Measurements from ENCODE around the gene NPEPL1.

DNA sequence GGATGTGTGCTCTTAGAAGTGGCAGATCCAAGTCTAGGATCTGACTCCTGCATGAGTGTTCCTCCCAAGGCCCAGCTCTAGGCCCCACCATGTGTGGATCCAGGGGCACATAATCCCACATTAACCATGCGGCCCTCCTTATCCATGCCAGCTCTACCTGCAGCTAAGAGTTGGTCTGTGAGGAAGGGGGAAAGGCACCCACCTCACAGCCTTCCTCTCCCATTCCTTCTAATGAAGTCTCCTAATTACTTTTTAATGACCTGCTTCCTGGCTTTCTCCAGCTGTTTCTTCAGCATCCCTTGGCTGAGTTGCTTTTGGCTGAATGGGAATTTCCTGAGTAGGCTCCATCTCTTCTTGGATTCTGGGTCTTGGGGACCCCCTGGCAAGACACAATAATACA lies 52.2 kb downstream of the NPEPL1 start:
- TF ChIP-seq YY1 (IDR thresholded peaks at IDR 0.05; ENCODE audit: low read depth, low read length), result no peak
- TF ChIP-seq, protein P1, sequence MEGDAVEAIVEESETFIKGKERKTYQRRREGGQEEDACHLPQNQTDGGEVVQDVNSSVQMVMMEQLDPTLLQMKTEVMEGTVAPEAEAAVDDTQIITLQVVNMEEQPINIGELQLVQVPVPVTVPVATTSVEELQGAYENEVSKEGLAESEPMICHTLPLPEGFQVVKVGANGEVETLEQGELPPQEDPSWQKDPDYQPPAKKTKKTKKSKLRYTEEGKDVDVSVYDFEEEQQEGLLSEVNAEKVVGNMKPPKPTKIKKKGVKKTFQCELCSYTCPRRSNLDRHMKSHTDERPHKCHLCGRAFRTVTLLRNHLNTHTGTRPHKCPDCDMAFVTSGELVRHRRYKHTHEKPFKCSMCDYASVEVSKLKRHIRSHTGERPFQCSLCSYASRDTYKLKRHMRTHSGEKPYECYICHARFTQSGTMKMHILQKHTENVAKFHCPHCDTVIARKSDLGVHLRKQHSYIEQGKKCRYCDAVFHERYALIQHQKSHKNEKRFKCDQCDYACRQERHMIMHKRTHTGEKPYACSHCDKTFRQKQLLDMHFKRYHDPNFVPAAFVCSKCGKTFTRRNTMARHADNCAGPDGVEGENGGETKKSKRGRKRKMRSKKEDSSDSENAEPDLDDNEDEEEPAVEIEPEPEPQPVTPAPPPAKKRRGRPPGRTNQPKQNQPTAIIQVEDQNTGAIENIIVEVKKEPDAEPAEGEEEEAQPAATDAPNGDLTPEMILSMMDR (IDR thresholded peaks at IDR 0.05 in 2 of 3, conservative IDR thresholded peaks at IDR 0.05 in 1 of 3; ENCODE audit: control insufficient read depth in 2 of 3, extremely low read depth in 1 of 3, insufficient read depth in 1 of 3, low read depth in 3 of 3, low read length in 3 of 3), result no peak
- TF ChIP-seq MXI1 (IDR thresholded peaks at IDR 0.05; ENCODE audit: low read depth, low read length), result no peak
- TF ChIP-seq RAD21 (IDR thresholded peaks at IDR 0.05; ENCODE audit: insufficient read depth, low read depth, low read length), result no peak
- TF ChIP-seq POLR2AphosphoS5 (IDR thresholded peaks at IDR 0.05; ENCODE audit: low read length), result no peak

All from GM12878 (cell line).